AG04449 (cell line): Measurements from ENCODE around the gene MAN1C1.

Experiments
- CTCF ChIA-PET: fragments of 350-600 bp; formaldehyde crosslinking; extraction: SDS; loops from one replicate; lab custom pipeline; 2021; ENCODE audit warnings: antibody characterized with exemption; lab: Yijun Ruan, JAX
- POLR2A ChIA-PET: fragments of 400-600, 350-600 bp; formaldehyde crosslinking; extraction: SDS; loops from one replicate; lab custom pipeline; 2020; ENCODE audit warnings: antibody characterized with exemption, inconsistent platforms; lab: Yijun Ruan, JAX
- DNase-seq: peaks from one replicate; pipeline ENCODE4 v3.0.0-alpha.2; 2010; ENCODE audit warnings: low read depth, low spot score
- H3K4me3 ChIP-seq: 2 replicates; pipeline ENCODE4 v1.5.1; 2011; ENCODE audit warnings: low read depth, mild to moderate bottlenecking, control low read depth, low read length
- TF ChIP-seq, protein P1 (sequence below): IDR thresholded peaks from one replicate; pipeline ENCODE4 v1.5.1; 2011; ENCODE audit warnings: mild to moderate bottlenecking, moderate library complexity, low read length, control low read depth, inconsistent platforms; ENCODE audit not compliant: insufficient read depth; ENCODE audit errors: missing control alignments

MAN1C1 gene

DNA sequence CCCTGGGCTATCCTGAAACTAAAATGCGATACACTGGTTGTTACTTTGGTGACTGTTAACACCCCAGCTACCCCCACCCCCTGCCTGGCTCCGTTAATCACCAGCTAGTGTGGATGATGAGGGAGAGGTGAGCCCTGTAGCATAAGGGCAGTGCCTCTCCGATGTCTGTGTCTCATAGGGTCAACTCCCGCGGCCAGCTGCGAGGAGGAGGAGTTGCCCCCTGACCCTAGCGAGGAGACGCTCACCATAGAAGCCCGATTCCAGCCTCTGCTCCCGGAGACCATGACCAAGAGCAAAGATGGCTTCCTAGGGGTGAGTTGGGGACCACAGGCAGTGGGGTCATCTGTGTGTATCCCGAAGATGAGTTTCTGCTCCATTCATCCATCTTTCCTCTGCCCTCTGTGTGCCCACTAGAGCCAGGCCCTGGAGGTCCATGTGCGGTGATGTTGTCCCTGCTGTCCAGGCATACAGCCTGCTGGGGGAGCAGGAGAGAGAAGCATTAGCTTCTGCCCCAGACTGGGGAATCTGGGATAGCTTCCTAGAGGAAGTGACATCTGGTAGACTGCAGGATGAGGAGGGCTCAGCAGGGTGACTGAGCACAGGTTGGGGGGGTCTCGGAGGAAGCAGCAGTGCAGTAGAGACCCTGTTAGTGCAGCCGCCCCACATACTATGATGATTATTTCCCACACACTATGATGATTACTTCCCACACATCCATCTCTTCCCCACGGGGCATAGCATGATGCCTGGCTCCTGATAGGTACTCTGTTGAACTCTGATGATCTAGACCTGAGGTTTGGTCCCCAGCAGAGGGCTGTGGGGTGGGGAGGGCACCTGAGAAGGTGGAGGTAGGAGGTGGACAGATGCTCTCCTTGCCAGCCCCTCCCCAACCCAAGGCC, 188.6 kb downstream of the MAN1C1 start:
- no peak overlapping the region for H3K4me3 ChIP-seq
- TF ChIP-seq, protein P1, sequence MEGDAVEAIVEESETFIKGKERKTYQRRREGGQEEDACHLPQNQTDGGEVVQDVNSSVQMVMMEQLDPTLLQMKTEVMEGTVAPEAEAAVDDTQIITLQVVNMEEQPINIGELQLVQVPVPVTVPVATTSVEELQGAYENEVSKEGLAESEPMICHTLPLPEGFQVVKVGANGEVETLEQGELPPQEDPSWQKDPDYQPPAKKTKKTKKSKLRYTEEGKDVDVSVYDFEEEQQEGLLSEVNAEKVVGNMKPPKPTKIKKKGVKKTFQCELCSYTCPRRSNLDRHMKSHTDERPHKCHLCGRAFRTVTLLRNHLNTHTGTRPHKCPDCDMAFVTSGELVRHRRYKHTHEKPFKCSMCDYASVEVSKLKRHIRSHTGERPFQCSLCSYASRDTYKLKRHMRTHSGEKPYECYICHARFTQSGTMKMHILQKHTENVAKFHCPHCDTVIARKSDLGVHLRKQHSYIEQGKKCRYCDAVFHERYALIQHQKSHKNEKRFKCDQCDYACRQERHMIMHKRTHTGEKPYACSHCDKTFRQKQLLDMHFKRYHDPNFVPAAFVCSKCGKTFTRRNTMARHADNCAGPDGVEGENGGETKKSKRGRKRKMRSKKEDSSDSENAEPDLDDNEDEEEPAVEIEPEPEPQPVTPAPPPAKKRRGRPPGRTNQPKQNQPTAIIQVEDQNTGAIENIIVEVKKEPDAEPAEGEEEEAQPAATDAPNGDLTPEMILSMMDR = no peak
- CTCF ChIA-PET = interaction anchor here (0.8 to 24.7 kb wide), 3 partner anchors 9 to 193 kb away, joined by 3 to 468 read pairs (median 4); partner anchors contain the start of gene MAN1C1
- POLR2A ChIA-PET = no interaction called here
- no peak for DNase-seq

- DNase-seq = no peak
Observed at GRCh38 chr1:25805863-25806225, 189.3 kb downstream of the MAN1C1 start.

DNA sequence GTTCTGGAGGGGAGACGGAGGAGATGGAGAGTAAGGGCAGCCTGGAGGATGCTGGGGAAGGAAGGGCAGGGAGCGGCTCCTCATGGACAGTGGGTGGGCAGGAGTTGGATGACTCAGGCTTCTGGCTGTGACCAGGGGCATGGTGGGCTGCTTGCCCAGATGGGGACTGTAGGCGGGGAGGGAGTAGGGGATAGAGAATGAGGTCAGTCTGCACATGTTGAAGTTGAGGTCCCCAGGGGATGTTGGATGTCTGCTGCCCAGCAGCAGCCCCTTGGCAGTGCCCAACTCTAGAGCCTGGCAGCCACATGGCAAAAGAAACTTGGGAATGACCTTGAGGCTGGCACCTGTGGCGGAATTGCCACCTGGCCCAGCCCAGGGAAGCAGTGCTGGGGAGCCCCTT, 189.8 kb downstream of the MAN1C1 start:
- TF ChIP-seq, protein P1 = no peak
- H3K4me3 ChIP-seq = no peak overlapping the region
- ChIA-PET CTCF (interaction anchor here (1.0 to 24.7 kb wide), 3 partner anchors 11 to 234 kb away, joined by 3 to 468 read pairs (median 3); partner anchors contain the start of gene MAN1C1), POLR2A (no interaction called here)
- DNase-seq = no peak

More at GRCh38 chr1:25805863-25806225, 189.3 kb downstream of the MAN1C1 start:
- CTCF ChIA-PET = interaction anchor here (0.8 to 24.7 kb wide), 2 partner anchors 9 to 193 kb away, joined by 4 to 468 read pairs; partner anchors contain the start of gene MAN1C1
- TF ChIP-seq, protein P1 = no peak
- POLR2A ChIA-PET = no interaction called here
- H3K4me3 ChIP-seq = no peak overlapping the region

DNA sequence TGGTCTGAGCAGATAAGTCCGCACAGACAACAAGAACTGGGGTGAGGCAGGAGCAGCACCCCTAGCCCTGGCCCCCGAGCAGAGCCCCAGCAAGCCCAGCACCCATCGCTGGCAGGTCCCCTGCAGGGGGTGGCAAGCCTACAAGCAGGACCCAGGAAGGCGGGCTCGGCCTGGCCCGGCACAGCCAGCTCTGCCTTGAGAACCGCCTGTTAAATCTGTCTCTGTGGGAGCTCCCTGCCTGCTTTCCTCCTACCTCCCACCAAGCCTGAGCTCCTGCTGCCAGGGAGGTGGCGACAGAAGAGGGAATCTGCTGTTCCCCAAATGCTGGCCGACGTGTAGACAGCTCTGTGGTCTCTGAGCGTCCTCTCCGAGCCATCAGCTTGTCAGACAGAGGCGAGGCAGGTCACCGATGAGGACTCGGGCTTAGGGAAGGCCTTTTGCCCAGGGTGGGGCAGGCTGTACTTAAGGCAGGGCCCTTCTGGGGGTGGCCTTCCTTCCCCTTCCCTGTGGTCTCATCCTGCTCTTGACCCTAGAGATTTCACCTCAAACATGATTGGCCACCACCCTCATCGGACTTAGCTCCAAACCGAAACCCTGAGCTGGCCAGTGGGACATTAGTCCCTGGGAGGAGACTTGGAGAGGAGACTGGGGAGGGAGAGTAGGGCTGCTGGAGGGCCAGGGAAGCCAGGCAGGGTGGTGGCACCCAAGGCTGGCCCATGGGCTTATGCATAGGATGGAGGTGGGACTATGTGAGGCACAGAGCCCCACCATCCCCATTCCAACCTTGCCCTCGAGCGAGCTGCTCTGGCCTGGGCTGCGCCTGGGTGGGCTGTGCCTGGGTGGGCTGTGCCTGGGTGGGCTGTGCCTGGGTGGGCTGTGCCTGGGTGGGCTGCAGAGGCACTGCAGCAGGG, 191.1 kb downstream of the MAN1C1 start:
- H3K4me3 ChIP-seq = no peak overlapping the region
- POLR2A ChIA-PET = no interaction called here
- CTCF ChIA-PET = interaction anchor here (0.7 to 24.7 kb wide), 10 partner anchors 7 to 299 kb away, joined by 3 to 468 read pairs (median 3); partner anchors contain the start of genes MAN1C1, MTFR1L and SELENON
- TF ChIP-seq, protein P1 = no peak
- DNase-seq = no peak

DNA sequence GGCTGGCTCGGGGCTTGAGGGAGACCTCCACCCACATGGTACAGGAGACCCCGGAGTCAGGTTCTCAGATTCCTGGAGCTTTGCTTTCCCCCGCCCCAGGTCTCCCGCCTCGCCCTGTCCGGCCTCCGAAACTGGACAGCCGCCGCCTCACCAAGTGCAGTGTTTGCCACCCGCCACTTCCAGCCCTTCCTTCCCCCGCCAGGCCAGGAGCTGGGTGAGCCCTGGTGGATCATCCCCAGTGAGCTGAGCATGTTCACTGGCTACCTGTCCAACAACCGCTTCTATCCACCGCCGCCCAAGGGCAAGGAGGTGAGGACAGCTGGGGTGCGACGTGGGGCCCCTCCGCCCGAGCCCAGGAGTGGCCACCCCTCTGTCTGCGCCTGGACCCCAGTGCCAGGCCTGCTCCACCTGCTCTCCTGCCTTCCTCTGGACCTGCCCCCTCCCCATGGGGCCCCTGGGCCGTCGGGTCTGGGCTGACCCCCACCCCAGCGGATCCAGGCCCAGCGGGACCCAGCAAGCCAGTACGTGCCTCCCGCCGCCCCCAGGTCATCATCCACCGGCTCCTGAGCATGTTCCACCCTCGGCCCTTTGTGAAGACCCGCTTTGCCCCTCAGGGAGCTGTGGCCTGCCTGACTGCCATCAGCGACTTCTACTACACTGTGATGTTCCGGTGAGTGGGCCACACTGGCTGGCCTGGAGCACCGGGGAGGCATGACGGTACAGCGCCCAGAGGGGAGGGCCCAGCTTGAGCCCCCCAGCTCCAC, 192.1 kb downstream of the MAN1C1 start:
- POLR2A ChIA-PET = interaction anchor here (1.6 kb wide), 1 partner anchor 9 kb away, joined by 9 read pairs; the partner anchor contains the start of gene SELENON
- no peak for DNase-seq
- CTCF ChIA-PET = interaction anchor here (0.9 to 24.7 kb wide), 13 partner anchors 8 to 569 kb away, joined by 3 to 468 read pairs (median 4); partner anchors contain the start of genes MAN1C1, MTFR1L and SELENON
- TF ChIP-seq, protein P1 = no peak
- H3K4me3 ChIP-seq = no peak overlapping the region
